GM20431 (cell line): Measurements from ENCODE around the gene STXBP2.

Experiments used
- in situ Hi-C: fragments of 300-500 bp; cut with MseI, MboI; formaldehyde crosslinking; loops from one replicate; pipeline ENCODE4 v1.15.0; 2020; ENCODE audit warnings: low sequenced_read_pairs; ENCODE audit not compliant: unreplicated experiment

The STXBP2 gene

GRCh38 chr19:7612282-7613274 is 24.3 kb upstream of the STXBP2 start:
- in situ Hi-C loops = no loop called here

GRCh38 chr19:7614859-7615741 is 21.8 kb upstream of the STXBP2 start:
- in situ Hi-C loops = no loop called here

- in situ Hi-C loops = no loop called here
Observed at GRCh38 chr19:7617172-7617571, 19.7 kb upstream of the STXBP2 start.

GRCh38 chr19:7617735-7618134 is 19.2 kb upstream of the STXBP2 start:
- in situ Hi-C loops = no loop called here

- in situ Hi-C loops = no loop called here
Observed at GRCh38 chr19:7618348-7618747, 18.6 kb upstream of the STXBP2 start.

- in situ Hi-C loops = no loop called here
Observed at GRCh38 chr19:7618771-7619510, 18.0 kb upstream of the STXBP2 start.

GRCh38 chr19:7619671-7620441 is 17.1 kb upstream of the STXBP2 start:
- in situ Hi-C loops = no loop called here

- in situ Hi-C loops = no loop called here
Observed at GRCh38 chr19:7620442-7621412, 16.2 kb upstream of the STXBP2 start.

- in situ Hi-C loops = no loop called here
Observed at GRCh38 chr19:7622933-7623685, 13.8 kb upstream of the STXBP2 start.

GRCh38 chr19:7623725-7624603 is 12.9 kb upstream of the STXBP2 start:
- in situ Hi-C loops = no loop called here

- in situ Hi-C loops = no loop called here
Observed at GRCh38 chr19:7624810-7625209, 12.1 kb upstream of the STXBP2 start.

GRCh38 chr19:7625763-7626372 is 11.0 kb upstream of the STXBP2 start:
- in situ Hi-C loops = no loop called here

GRCh38 chr19:7627166-7627565 is 9.7 kb upstream of the STXBP2 start:
- in situ Hi-C loops = no loop called here

GRCh38 chr19:7628589-7629311 is 8.2 kb upstream of the STXBP2 start:
- in situ Hi-C loops = no loop called here

- in situ Hi-C loops = no loop called here
Observed at GRCh38 chr19:7629347-7630054, 7.4 kb upstream of the STXBP2 start, which contains the start of the genes PET100 and XAB2. PET100 (plus strand) TSS chr19:7629793; CDS start chr19:7629834, 41 bp downstream. XAB2 (minus strand) TSS chr19:7629545; CDS start chr19:7629527, 18 bp downstream.
